Natural killer cell (primary cell): ENCODE measurements around the gene RND2. TPM values are rescaled to one million over a fixed set of nuclear protein-coding genes. Genes with fewer than 3 reads are reported as not detected.

Experiments used
- ATAC-seq, 3 donors: fragments of 150-1000 bp in 2 of 3; fragments of 200-7000 bp in 1 of 3; cut with Tn5 transposase; 1 replicate in 1 of 3; 2 replicates in 2 of 3; pipeline ENCODE4 v1.10.0; 2021; ENCODE audit warnings: mild to moderate bottlenecking in 2 of 3, moderate library complexity in 2 of 3
- DNase-seq, 2 donors: peaks; one replicate each; pipeline versions ENCODE4 v3.0.0 to v3.0.0-alpha.2; 2013 to 2021; ENCODE audit warnings: mixed read lengths in 1 of 2
- H3K27ac ChIP-seq: one replicate; pipeline ENCODE4 v1.5.1; 2013; ENCODE audit warnings: mild to moderate bottlenecking, low read length
- H3K27me3 ChIP-seq: one replicate; pipeline ENCODE4 v1.6.1; 2013; ENCODE audit warnings: low read length; ENCODE audit not compliant: control insufficient read depth, insufficient read depth
- H3K36me3 ChIP-seq: one replicate; pipeline ENCODE4 v1.6.1; 2013; ENCODE audit warnings: low read length; ENCODE audit not compliant: control insufficient read depth, insufficient read depth
- H3K4me1 ChIP-seq: one replicate; pipeline ENCODE4 v1.6.1; 2013; ENCODE audit warnings: low read length; ENCODE audit not compliant: control insufficient read depth, insufficient read depth
- H3K4me3 ChIP-seq: one replicate; pipeline ENCODE4 v1.5.1; 2013; ENCODE audit warnings: low read length
- H3K9me3 ChIP-seq: one replicate; pipeline ENCODE4 v1.6.1; 2013; ENCODE audit warnings: low read length; ENCODE audit not compliant: control insufficient read depth, insufficient read depth
- H3K27ac Mint-ChIP-seq, 2 donors: one replicate each; pipeline ENCODE4 v1.8.0; 2022; ENCODE audit warnings: mild to moderate bottlenecking in 2 of 2, mixed read lengths in 2 of 2, moderate library complexity in 1 of 2
- H3K27me3 Mint-ChIP-seq, 2 donors: one replicate each; pipeline ENCODE4 v1.8.0; 2022; ENCODE audit warnings: low read depth in 2 of 2, mixed read lengths in 2 of 2
- H3K36me3 Mint-ChIP-seq: one replicate; pipeline ENCODE4 v1.8.0; 2022; ENCODE audit warnings: mixed read lengths
- H3K4me1 Mint-ChIP-seq, 2 donors: one replicate each; pipeline ENCODE4 v1.8.0; 2022; ENCODE audit warnings: mixed read lengths in 2 of 2
- H3K4me3 Mint-ChIP-seq: one replicate; pipeline ENCODE4 v1.8.0; 2022; ENCODE audit warnings: mild to moderate bottlenecking, moderate library complexity, mixed read lengths
- H3K9me3 Mint-ChIP-seq, 2 donors: one replicate each; pipeline ENCODE4 v1.8.0; 2022; ENCODE audit warnings: mixed read lengths in 2 of 2
- WGBS: methylation state at CpG from one replicate; pipeline ENCODE4 v1.1.7; 2013; ENCODE audit warnings: missing lambda C conversion rate; ENCODE audit not compliant: insufficient coverage; 5-methylcytosine and 5-hydroxymethylcytosine counted together
- intact Hi-C: fragments of 100-400 bp; cut with micrococcal nuclease; formaldehyde crosslinking; loops from one replicate; pipeline ENCODE4 v1.14.2; 2022
- total RNA-seq, 4 donors: library from RNA; stranded (reverse); fragments of 120-200 nt in 1 of 4; gene quantifications; one replicate each; pipeline versions ENCODE4 v1.2.3 to v1.2.4, GENCODE V29; 2013 to 2022
- TF ChIP-seq, protein P1 (sequence below): fragments of 200-600 bp; IDR thresholded peaks from one replicate; pipeline ENCODE4 v1.8.0; 2022; ENCODE audit warnings: antibody characterized with exemption

RND2 gene
- total RNA-seq, 3 donors from 2014 or later (not counting 1 experiment from before 2014, with no cell fraction given) = 0.12 to 0.58 (median 0.14) TPM

- Mint-ChIP-seq H3K27me3 (no peaks in the 10 kb centered on the region), H3K9me3 (no peaks in the 10 kb centered on the region), H3K4me3 (peak overlapping the region; percentile 82), H3K27ac (peak overlapping the region; percentile 81 to 95), H3K36me3 (no peaks in the 10 kb centered on the region), H3K4me1 (peaks cover 10 to 26% of the 10 kb centered on the region in 2 donors)
- no peak for ATAC-seq
- Histone ChIP-seq H3K27me3 (no peaks in the 10 kb centered on the region), H3K4me1 (peaks cover 34% of the 10 kb centered on the region), H3K4me3 (peak overlapping the region; percentile 18), H3K9me3 (no peaks in the 10 kb centered on the region), H3K27ac (no peak overlapping the region), H3K36me3 (no peaks in the 10 kb centered on the region)
- no peak for DNase-seq
- intact Hi-C loops = loop anchor here (2.0 to 10.0 kb wide), 4 partner anchors 100 to 458 kb away; partner anchors contain the start of genes BRCA1 and DHX8
- 14% methylated on average over 27 of the region's 27 CpGs for WGBS
- TF ChIP-seq, protein P1, sequence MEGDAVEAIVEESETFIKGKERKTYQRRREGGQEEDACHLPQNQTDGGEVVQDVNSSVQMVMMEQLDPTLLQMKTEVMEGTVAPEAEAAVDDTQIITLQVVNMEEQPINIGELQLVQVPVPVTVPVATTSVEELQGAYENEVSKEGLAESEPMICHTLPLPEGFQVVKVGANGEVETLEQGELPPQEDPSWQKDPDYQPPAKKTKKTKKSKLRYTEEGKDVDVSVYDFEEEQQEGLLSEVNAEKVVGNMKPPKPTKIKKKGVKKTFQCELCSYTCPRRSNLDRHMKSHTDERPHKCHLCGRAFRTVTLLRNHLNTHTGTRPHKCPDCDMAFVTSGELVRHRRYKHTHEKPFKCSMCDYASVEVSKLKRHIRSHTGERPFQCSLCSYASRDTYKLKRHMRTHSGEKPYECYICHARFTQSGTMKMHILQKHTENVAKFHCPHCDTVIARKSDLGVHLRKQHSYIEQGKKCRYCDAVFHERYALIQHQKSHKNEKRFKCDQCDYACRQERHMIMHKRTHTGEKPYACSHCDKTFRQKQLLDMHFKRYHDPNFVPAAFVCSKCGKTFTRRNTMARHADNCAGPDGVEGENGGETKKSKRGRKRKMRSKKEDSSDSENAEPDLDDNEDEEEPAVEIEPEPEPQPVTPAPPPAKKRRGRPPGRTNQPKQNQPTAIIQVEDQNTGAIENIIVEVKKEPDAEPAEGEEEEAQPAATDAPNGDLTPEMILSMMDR = no peak
These were observed 243 bp downstream of the RND2 start for GRCh38 chr17:43025290-43025657.

DNA sequence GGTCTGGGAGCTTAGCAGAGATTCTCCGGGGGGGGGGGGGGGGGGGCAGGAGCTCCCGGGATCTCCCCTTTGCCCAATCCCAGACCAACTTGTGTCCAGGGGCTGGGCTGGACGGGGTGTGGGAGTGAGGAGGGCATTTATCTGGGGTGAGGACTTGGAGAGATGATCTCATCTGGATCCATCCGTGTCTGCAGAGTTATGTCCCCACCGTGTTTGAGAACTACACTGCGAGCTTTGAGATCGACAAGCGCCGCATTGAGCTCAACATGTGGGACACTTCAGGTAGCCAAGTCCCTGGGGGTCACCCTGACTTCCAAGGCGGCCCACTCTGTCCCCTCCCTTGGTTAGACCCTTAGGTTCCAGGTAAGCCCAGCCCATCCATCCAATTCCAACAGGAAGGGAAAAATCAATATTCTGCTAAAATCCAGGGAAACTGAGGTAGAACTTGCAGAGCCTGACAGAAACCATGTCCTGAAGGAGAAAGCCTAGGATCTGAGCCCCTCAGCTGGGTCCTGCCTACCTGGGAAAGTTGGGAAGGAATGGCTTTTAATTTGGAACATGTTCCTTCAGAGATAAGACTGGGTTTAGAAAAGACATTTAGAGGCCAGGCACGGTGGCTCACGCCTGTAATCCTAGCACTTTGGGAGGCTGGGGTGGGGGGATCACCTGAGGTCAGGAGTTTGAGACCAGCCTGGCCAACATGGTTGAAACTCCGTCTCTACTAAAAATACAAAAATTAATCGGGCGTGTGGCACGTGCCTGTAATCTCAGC is 921 bp downstream of the RND2 start:
- TF ChIP-seq, protein P1 = no peak
- Mint-ChIP-seq H3K36me3 (no peaks in the 10 kb centered on the region), H3K27me3 (no peaks in the 10 kb centered on the region), H3K9me3 (no peaks in the 10 kb centered on the region), H3K27ac (peak overlapping the region in 1 of 2 donors; percentile 95), H3K4me3 (peak overlapping the region; percentile 82), H3K4me1 (peaks cover 10 to 22% of the 10 kb centered on the region in 2 donors)
- H3K4me1 ChIP-seq = peaks cover 32% of the 10 kb centered on the region
- DNase-seq (peak in 1 of 2 donors; percentile 34), ATAC-seq (no peak)
- H3K36me3 ChIP-seq = no peaks in the 10 kb centered on the region
- intact Hi-C loops = loop anchor here (2.0 to 10.0 kb wide), 4 partner anchors 99 to 457 kb away; partner anchors contain the start of genes BRCA1 and DHX8
- H3K9me3 ChIP-seq = no peaks in the 10 kb centered on the region
- WGBS = 77% methylated on average over 15 of the region's 16 CpGs
- no peak overlapping the region for H3K27ac ChIP-seq
- H3K27me3 ChIP-seq = no peaks in the 10 kb centered on the region
- no peak overlapping the region for H3K4me3 ChIP-seq

DNA sequence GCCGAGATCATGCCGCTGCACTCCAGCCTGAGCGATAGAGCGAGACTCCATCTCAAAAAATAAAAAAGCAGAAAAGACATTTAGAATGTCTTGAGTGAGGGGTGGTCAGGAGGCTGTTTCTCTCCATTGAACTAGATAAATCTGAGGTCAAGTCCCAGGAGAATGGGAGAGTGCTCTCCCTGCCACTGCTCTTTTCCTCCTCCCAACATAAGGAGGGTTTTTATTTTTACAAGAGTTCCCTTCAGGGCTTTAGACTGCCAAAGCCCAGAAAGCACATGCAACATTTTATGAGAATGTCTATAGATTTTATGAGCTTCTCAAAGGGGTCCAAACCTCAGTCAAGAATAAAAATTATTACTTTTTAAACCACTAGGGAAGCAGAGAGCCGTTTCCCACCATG is 1.6 kb downstream of the RND2 start:
- Histone ChIP-seq H3K9me3 (no peaks in the 10 kb centered on the region), H3K36me3 (no peaks in the 10 kb centered on the region), H3K4me3 (no peak overlapping the region), H3K4me1 (peaks cover 25% of the 10 kb centered on the region), H3K27ac (no peak overlapping the region), H3K27me3 (no peaks in the 10 kb centered on the region)
- Mint-ChIP-seq H3K9me3 (no peaks in the 10 kb centered on the region), H3K36me3 (no peaks in the 10 kb centered on the region), H3K4me3 (peak overlapping the region; percentile 35), H3K27ac (peak overlapping the region in 1 of 2 donors; percentile 14), H3K27me3 (no peaks in the 10 kb centered on the region), H3K4me1 (peaks cover 10 to 19% of the 10 kb centered on the region in 2 donors)
- TF ChIP-seq, protein P1 = no peak
- intact Hi-C loops = loop anchor here (10.0 kb wide), 3 partner anchors 98 to 338 kb away; partner anchors contain the start of gene BRCA1
- ATAC-seq (no peak), DNase-seq (peak in 1 of 2 donors; percentile 39)
- WGBS = 61% methylated on average over 2 of the region's 5 CpGs
